ENCODE data around the gene ZNF778. TPM values are rescaled to one million over a fixed set of nuclear protein-coding genes. Genes with fewer than 3 reads are reported as not detected.

The ZNF778 gene
- total RNA-seq, 1 donor from 2014 or later: 4.7 TPM

DNA sequence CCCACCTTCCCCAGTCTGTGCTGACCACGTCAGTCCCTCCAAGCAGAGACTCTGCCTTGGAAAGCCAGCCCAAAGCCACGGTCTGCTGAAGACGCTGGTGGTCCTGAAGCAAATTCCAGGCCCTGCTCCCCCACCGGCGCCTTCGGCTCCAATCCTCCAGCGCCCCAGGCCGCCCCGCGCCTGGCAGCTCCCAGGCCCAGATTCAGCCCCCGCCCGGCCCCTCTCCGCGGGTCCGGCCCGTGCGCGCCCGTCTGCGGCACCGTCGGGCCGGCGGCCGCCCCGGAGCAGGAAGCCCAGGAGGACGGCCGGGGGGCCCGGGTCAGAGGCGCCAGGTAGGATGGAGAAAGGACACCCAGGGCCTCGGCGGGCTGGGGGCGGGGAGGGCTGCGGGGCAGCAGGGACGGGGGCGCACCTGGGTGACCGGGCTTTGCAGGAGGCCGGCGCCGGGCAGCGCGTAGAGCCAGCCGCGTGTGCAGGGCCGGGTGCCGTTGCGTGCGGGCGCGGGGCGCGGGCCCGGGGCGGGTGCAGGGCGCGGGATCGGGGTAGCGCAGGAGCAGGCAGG, 16.6 kb upstream of the ZNF778 start:
- H3K4me3 ChIP-seq (ENCODE audit: low read length in 3 of 3): no peak overlapping the region

DNA sequence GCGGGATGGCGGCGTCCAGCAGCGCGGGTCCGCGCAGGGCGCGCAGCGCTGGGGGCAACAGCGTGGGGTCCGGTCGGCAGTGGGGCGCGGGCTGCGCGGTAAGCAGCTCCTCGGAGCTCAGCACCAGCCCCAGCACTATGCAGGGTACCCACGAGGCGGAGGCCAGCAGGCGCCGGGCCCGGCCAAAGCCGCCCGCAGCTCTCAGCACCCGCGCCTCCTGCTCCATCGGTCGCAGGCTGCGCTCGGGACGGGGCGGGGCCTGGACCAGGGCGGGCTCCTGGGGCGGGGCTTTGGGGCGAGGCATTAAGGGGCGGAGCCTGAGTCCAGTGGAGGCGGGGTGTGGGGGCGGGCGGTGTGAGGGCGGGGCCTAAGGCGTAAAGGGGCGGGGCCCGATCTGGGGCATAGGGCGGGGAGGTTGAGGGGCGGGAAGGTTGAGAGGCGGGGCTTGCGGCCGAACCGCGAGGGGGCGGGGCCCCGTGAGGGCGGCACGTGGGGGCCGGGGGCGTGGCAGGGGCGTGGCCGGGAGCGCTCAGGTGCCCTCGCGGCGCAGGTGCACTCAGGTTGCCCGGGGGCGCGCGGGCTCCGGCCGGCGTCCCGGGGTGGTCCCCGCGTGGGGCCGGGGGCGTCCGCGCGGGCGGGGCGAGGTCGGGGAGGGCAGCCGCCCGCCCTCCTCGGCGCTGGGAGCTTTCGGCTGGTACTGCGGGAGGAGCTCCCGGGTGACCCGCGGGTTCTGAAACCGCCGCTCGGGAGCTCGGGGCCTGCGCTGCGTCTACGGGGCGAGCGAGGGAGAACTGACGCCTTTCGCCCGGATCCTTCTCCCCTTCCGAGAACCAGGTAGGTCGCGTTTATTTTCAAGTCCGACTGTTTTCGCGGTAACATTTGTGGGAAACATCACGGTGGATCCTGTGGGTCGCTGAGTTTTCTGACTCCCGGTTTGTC, 15.8 kb upstream of the ZNF778 start:
- peaks cover 48 to 61% (median 48%) of the 10 kb centered on the region in 3 donors for H3K27me3 ChIP-seq (ENCODE audit: control insufficient read depth in 3 of 3, insufficient read depth in 3 of 3, low read length in 3 of 3)
- no peak overlapping the region for H3K4me3 ChIP-seq (ENCODE audit: low read length in 3 of 3)
- no peaks in the 10 kb centered on the region for H3K36me3 ChIP-seq (ENCODE audit: control insufficient read depth in 3 of 3, insufficient read depth in 3 of 3, low read length in 3 of 3)
- H3K9me3 ChIP-seq (ENCODE audit: control insufficient read depth in 3 of 3, low read length in 3 of 3): peaks cover 0 to 2% (median 0%) of the 10 kb centered on the region in 3 donors
- H3K27ac ChIP-seq (ENCODE audit: low read depth, low read length): no peak overlapping the region
- no peak overlapping the region for H3K9ac ChIP-seq (ENCODE audit: low read depth in 1 of 3, low read length in 3 of 3)
- H3K4me1 ChIP-seq (ENCODE audit: control insufficient read depth in 3 of 3, insufficient read depth in 3 of 3, low read length in 3 of 3): peaks cover 0 to 5% (median 0%) of the 10 kb centered on the region in 3 donors

More for the DNA sequence above, 16.6 kb upstream of the ZNF778 start:
- peaks cover 0 to 2% (median 0%) of the 10 kb centered on the region in 3 donors for H3K9me3 ChIP-seq (ENCODE audit: control insufficient read depth in 3 of 3, low read length in 3 of 3)
- peaks cover 0 to 5% (median 0%) of the 10 kb centered on the region in 3 donors for H3K4me1 ChIP-seq (ENCODE audit: control insufficient read depth in 3 of 3, insufficient read depth in 3 of 3, low read length in 3 of 3)
- H3K9ac ChIP-seq (ENCODE audit: low read depth in 1 of 3, low read length in 3 of 3): no peak overlapping the region
- no peak overlapping the region for H3K27ac ChIP-seq (ENCODE audit: low read depth, low read length)
- peaks cover 48 to 61% (median 48%) of the 10 kb centered on the region in 3 donors for H3K27me3 ChIP-seq (ENCODE audit: control insufficient read depth in 3 of 3, insufficient read depth in 3 of 3, low read length in 3 of 3)
- H3K36me3 ChIP-seq (ENCODE audit: control insufficient read depth in 3 of 3, insufficient read depth in 3 of 3, low read length in 3 of 3): no peaks in the 10 kb centered on the region

DNA sequence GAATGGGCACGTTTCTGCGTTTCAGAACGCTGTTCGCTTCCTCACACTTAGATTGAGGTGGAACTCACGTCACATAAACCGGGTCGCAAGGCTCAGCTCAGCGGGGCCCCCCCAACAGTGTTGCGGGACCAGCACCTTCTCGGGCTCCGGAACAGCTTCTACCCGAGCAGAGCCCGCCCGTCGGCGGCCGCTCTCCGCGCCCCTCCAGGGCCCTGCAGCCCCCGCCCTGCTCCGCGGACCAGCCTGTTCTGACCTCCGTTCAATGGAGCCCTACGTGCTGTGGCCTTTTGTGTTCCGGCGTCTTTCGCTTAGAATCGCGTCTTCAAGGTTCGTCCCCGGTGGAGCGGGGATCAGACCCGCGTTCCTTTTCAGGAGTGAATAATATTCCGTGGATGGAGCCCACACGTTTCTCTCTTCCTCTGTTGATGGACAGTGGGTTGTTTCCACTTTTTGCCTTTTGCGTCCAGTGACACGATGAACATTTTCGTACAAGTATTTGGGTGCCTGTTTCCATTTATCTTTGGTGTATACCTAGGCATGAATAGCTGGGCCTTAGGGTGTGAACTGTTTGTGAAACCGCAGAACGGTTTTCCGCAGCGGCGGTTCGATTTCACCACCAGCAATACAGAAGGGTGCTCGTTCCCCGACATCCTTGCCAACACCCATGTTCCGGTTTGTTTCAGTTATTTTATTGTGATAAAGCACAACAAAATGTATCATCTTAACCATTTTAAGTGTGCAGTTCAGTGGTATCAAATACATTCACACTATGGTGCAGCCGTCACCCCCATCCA, 14.9 kb upstream of the ZNF778 start:
- Histone ChIP-seq H3K27ac (ENCODE audit: low read depth, low read length) (no peak overlapping the region), H3K4me1 (ENCODE audit: control insufficient read depth in 3 of 3, insufficient read depth in 3 of 3, low read length in 3 of 3) (peaks cover 0 to 5% (median 0%) of the 10 kb centered on the region in 3 donors), H3K36me3 (ENCODE audit: control insufficient read depth in 3 of 3, insufficient read depth in 3 of 3, low read length in 3 of 3) (no peaks in the 10 kb centered on the region), H3K27me3 (ENCODE audit: control insufficient read depth in 3 of 3, insufficient read depth in 3 of 3, low read length in 3 of 3) (peaks cover 47 to 54% (median 48%) of the 10 kb centered on the region in 3 donors), H3K9me3 (ENCODE audit: control insufficient read depth in 3 of 3, low read length in 3 of 3) (peaks cover 0 to 2% (median 0%) of the 10 kb centered on the region in 3 donors), H3K4me3 (ENCODE audit: low read length in 3 of 3) (no peak overlapping the region), H3K9ac (ENCODE audit: low read depth in 1 of 3, low read length in 3 of 3) (no peak overlapping the region)

DNA sequence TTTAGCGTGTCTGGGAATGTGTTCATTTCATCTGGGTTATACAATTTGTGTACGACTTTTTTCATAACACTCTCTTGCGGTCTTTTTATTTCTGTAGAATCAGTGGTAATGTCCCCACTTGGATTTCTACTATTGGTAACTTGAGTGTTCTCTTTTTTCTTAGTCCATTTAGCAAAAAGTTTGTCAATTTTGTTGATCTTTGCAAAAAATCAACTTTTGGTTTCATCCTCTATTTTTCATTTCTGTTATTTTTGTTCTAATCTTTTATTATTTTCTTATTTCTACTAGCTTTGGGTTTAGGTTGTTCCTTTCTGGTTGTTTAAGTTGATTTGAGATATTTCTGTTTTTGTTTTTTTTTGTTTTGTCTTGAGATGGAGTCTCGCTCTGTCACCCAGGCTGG, 9.5 kb upstream of the ZNF778 start:
- peaks cover 18 to 24% (median 23%) of the 10 kb centered on the region in 3 donors for H3K27me3 ChIP-seq (ENCODE audit: control insufficient read depth in 3 of 3, insufficient read depth in 3 of 3, low read length in 3 of 3)
- no peaks in the 10 kb centered on the region for H3K9me3 ChIP-seq (ENCODE audit: control insufficient read depth in 3 of 3, low read length in 3 of 3)
- no peaks in the 10 kb centered on the region for H3K36me3 ChIP-seq (ENCODE audit: control insufficient read depth in 3 of 3, insufficient read depth in 3 of 3, low read length in 3 of 3)

DNA sequence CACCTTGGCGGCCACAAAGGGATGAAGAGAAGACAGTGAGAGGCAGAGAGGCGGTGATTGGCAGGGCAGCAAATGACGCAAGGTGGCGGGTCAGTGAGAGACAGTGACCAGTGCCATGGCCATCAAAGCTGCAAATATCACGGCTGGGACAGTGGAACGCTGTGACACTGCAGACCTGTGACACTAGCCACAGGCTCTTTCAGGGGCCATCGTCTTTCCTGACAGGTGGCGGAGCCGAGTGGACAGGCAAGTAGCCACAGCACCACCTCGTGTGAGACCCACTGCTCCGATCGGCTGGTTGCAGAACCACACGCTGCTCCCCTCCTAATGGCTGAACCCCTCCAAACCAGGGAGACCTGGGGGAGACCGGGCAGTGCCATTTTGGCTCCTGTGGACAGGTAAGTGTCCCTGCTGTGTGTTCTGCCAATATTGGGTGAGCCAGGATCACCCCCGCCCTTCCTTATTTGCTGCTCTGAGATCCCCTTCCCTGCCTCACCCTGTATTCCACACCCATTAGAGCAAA, 7.9 kb upstream of the ZNF778 start:
- H3K9me3 ChIP-seq (ENCODE audit: control insufficient read depth in 3 of 3, low read length in 3 of 3): no peaks in the 10 kb centered on the region
- H3K4me1 ChIP-seq (ENCODE audit: control insufficient read depth in 3 of 3, insufficient read depth in 3 of 3, low read length in 3 of 3): no peaks in the 10 kb centered on the region
- H3K27ac ChIP-seq (ENCODE audit: low read depth, low read length): no peak overlapping the region
- H3K4me3 ChIP-seq (ENCODE audit: low read length in 3 of 3): no peak overlapping the region
- no peak overlapping the region for H3K9ac ChIP-seq (ENCODE audit: low read depth in 1 of 3, low read length in 3 of 3)
- peaks cover 6 to 22% (median 15%) of the 10 kb centered on the region in 3 donors for H3K27me3 ChIP-seq (ENCODE audit: control insufficient read depth in 3 of 3, insufficient read depth in 3 of 3, low read length in 3 of 3)
- no peaks in the 10 kb centered on the region for H3K36me3 ChIP-seq (ENCODE audit: control insufficient read depth in 3 of 3, insufficient read depth in 3 of 3, low read length in 3 of 3)

More for the DNA sequence above, 9.5 kb upstream of the ZNF778 start:
- no peak overlapping the region for H3K4me3 ChIP-seq (ENCODE audit: low read length in 3 of 3)
- no peaks in the 10 kb centered on the region for H3K4me1 ChIP-seq (ENCODE audit: control insufficient read depth in 3 of 3, insufficient read depth in 3 of 3, low read length in 3 of 3)
- no peak overlapping the region for H3K9ac ChIP-seq (ENCODE audit: low read depth in 1 of 3, low read length in 3 of 3)
- H3K27ac ChIP-seq (ENCODE audit: low read depth, low read length): no peak overlapping the region

DNA sequence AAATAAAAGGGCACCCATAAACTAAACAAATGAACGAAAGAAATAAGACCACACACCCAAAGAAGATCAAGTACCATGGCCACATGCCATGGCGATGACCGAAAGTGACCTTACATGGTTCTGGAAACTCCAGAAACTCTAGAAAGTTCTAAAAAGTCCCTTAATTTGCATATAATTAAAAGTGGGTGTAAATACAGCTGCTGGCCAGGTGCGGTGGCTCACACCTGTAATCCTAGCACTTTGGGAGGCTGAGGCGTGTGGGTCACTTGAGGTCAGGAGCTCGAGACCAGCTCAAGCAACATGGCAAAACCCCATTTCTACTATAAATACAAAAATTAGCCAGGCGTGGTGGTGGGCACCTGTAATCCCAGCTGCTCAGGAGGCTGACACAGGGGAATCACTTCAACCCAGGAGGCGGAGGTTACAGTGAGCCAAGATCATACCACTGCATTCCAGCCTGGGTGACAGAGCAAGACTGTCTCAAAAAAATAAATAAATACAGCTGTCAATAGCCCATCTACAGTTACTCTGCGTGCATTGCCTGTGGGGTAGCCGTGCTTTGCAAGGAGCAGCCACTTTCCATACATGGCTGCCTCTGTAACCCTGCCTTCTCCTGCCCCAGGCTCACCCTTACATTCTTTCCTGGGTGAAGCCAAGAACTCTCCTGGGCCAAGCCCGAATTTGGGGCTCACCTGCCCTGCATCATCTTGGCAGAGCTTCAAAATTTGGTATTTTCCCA, 7.2 kb upstream of the ZNF778 start:
- no peaks in the 10 kb centered on the region for H3K9me3 ChIP-seq (ENCODE audit: control insufficient read depth in 3 of 3, low read length in 3 of 3)
- no peak overlapping the region for H3K4me3 ChIP-seq (ENCODE audit: low read length in 3 of 3)
- H3K4me1 ChIP-seq (ENCODE audit: control insufficient read depth in 3 of 3, insufficient read depth in 3 of 3, low read length in 3 of 3): peaks cover 0 to under 1% (median 0%) of the 10 kb centered on the region in 3 donors
- H3K27me3 ChIP-seq (ENCODE audit: control insufficient read depth in 3 of 3, insufficient read depth in 3 of 3, low read length in 3 of 3): peaks cover 6 to 20% (median 15%) of the 10 kb centered on the region in 3 donors
- no peak overlapping the region for H3K27ac ChIP-seq (ENCODE audit: low read depth, low read length)
- H3K36me3 ChIP-seq (ENCODE audit: control insufficient read depth in 3 of 3, insufficient read depth in 3 of 3, low read length in 3 of 3): no peaks in the 10 kb centered on the region
- no peak overlapping the region for H3K9ac ChIP-seq (ENCODE audit: low read depth in 1 of 3, low read length in 3 of 3)

DNA sequence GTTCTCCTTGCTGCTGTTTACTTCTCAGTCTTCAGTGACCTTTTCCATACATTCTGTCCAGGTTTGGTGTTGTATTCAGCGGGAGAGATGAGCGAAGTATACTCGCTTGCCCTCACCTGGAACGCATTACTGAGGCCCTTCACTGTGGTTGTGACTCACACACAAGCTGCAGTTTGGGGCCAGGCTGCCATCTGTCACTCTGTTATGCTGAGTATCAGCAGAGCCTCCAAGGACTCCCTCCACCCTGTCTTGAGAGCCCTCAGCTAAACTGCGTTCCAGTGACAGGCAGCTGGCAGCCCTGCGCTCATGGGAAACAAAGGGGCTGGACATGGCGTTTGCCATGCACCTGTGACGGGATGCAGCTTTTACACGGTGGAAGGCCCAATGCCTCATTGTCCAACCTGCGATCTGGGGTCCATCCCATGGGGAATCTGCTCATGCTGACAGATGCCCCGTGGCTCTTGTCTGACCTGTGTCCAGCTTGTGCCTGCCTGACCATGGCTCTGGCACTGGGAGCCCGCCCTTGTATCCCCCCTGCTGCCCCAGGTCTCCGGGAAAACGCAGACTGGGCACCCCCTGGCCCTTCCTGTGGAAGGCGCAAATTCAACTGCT, 6.5 kb upstream of the ZNF778 start:
- Histone ChIP-seq H3K9ac (ENCODE audit: low read depth in 1 of 3, low read length in 3 of 3) (no peak overlapping the region), H3K4me1 (ENCODE audit: control insufficient read depth in 3 of 3, insufficient read depth in 3 of 3, low read length in 3 of 3) (peaks cover 0 to 4% (median 2%) of the 10 kb centered on the region in 3 donors), H3K27me3 (ENCODE audit: control insufficient read depth in 3 of 3, insufficient read depth in 3 of 3, low read length in 3 of 3) (peaks cover 6 to 20% (median 15%) of the 10 kb centered on the region in 3 donors), H3K36me3 (ENCODE audit: control insufficient read depth in 3 of 3, insufficient read depth in 3 of 3, low read length in 3 of 3) (no peaks in the 10 kb centered on the region), H3K4me3 (ENCODE audit: low read length in 3 of 3) (no peak overlapping the region), H3K9me3 (ENCODE audit: control insufficient read depth in 3 of 3, low read length in 3 of 3) (no peaks in the 10 kb centered on the region), H3K27ac (ENCODE audit: low read depth, low read length) (no peak overlapping the region)

DNA sequence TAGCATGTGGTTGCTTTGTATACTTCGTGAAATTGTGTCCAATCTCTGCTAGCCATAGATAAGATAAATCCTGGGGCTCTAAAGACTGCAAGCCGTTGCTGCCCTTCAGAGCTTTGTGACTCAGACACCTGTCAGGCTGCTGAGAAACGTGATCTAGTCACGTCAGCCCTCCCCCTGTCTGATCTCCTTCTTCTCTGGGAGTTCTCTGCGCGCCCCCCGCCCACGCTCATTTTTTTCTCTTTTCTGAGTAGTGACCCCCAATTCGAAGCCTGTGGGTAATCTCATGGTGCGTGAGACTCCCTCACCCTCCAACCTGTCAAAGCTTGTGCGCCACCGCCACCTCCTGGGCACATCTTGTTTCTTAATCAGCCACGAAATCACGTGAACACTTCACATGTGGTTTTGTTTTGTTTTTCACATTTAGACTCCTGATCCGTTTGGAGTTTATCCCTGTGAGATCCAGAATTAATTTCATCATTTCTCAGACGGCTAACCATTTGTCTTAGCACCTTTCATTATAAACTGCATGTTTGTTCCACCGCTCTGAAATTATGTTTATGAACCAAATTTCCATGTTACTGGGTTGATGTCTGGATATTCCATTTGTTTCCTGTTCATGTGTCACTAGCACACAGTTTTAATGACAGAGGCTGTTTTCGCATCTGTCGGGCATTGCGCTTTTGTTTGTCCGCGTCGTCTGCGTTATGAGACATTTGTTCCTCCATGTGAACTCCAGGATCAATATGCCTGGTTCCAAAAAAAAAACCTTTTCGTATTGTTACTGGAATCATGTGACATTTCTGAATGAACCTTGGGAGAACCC, 977 bp upstream of the ZNF778 start:
- Histone ChIP-seq H3K4me1 (ENCODE audit: control insufficient read depth in 3 of 3, insufficient read depth in 3 of 3, low read length in 3 of 3) (peaks cover 9 to 16% (median 10%) of the 10 kb centered on the region in 3 donors), H3K9me3 (ENCODE audit: control insufficient read depth in 3 of 3, low read length in 3 of 3) (no peaks in the 10 kb centered on the region), H3K36me3 (ENCODE audit: control insufficient read depth in 3 of 3, insufficient read depth in 3 of 3, low read length in 3 of 3) (peaks cover 7 to 16% (median 13%) of the 10 kb centered on the region in 3 donors), H3K27ac (ENCODE audit: low read depth, low read length) (peak overlapping the region; percentile 95), H3K27me3 (ENCODE audit: control insufficient read depth in 3 of 3, insufficient read depth in 3 of 3, low read length in 3 of 3) (no peaks in the 10 kb centered on the region), H3K4me3 (ENCODE audit: low read length in 3 of 3) (peak overlapping the region; percentile 92 to 95 (median 93)), H3K9ac (ENCODE audit: low read depth in 1 of 3, low read length in 3 of 3) (peak overlapping the region; percentile 95 to 97 (median 96))
